Gastroesophageal sphincter (tissue), 4 donors: ENCODE data around the gene STAT1. TPM values are rescaled to one million over a fixed set of nuclear protein-coding genes. Genes with fewer than 3 reads are reported as not detected.

ENCODE experiments used
- ATAC-seq: fragments of 150-250 bp; one replicate; pipeline ENCODE4 v1.9.1; 2016; ENCODE audit warnings: mild to moderate bottlenecking, moderate library complexity
- H3K27ac ChIP-seq, 4 donors: fragments of 200-600 bp; sonication (generic) in 3 of 4; 1 replicate in 3 of 4; 2 replicates in 1 of 4; pipeline ENCODE4 v1.5.1; 2016 to 2019
- H3K27me3 ChIP-seq: fragments of 200-600 bp; sonication (generic); one replicate; pipeline ENCODE4 v1.5.1; 2019
- H3K36me3 ChIP-seq, 2 donors: fragments of 200-600 bp; sonication (generic); one replicate each; pipeline ENCODE4 v1.5.1; 2019; ENCODE audit warnings: control low read depth in 1 of 2
- H3K4me1 ChIP-seq, 3 donors: fragments of 200-600 bp; sonication (generic); 1 replicate in 2 of 3; 2 replicates in 1 of 3; pipeline ENCODE4 v1.5.1; 2016 to 2019; ENCODE audit warnings: control low read depth in 2 of 3
- H3K4me3 ChIP-seq, 2 donors: fragments of 200-600 bp; sonication (generic); one replicate each; pipeline ENCODE4 v1.5.1; 2019; ENCODE audit warnings: mild to moderate bottlenecking in 1 of 2, moderate library complexity in 1 of 2
- H3K9me3 ChIP-seq, 3 donors: fragments of 200-600 bp; sonication (generic); one replicate each; pipeline ENCODE4 v1.5.1; 2017 to 2019; ENCODE audit warnings: control low read depth in 2 of 3
- EP300 ChIP-seq: sonication (generic); formaldehyde crosslinking; IDR thresholded peaks from one replicate; pipeline ENCODE4 v1.6.1; 2017; ENCODE audit warnings: antibody characterized with exemption, mild to moderate bottlenecking
- POLR2A ChIP-seq, 2 donors: fragments of 450-650 bp; IDR thresholded peaks; one replicate each; pipeline ENCODE4 v1.6.1; 2017; ENCODE audit warnings: antibody characterized with exemption in 2 of 2, mild to moderate bottlenecking in 2 of 2, moderate library complexity in 1 of 2
- POLR2AphosphoS5 ChIP-seq: sonication (generic); formaldehyde crosslinking; IDR thresholded peaks from one replicate; pipeline ENCODE4 v1.6.1; 2017; ENCODE audit warnings: antibody characterized with exemption
- WGBS, 2 donors: methylation state at CpG; one replicate each; pipeline ENCODE4 v1.1.5; 2018; ENCODE audit warnings: low coverage in 1 of 2; 5-methylcytosine and 5-hydroxymethylcytosine counted together
- total RNA-seq, 4 donors: library from RNA; depleted of rRNA; stranded (reverse); fragments of >200 nt; gene quantifications; one replicate each; pipeline ENCODE4 v1.1.0, GENCODE V29; 2016
- TF ChIP-seq, protein P1 (sequence below), 4 experiments: fragments of 200-600 bp in 2 of 4; fragments of 450-650 bp in 2 of 4; sonication (generic) in 1 of 4; IDR thresholded peaks; one replicate each; pipeline ENCODE4 v1.5.1; 2017 to 2019; ENCODE audit warnings: antibody characterized with exemption in 4 of 4, mild to moderate bottlenecking in 2 of 4, moderate library complexity in 2 of 4

The STAT1 gene
- total RNA-seq, 4 donors from 2014 or later, result 47.0 to 59.9 (median 53.5) TPM

- ATAC-seq, result peak; percentile 85
- TF ChIP-seq, protein P1, sequence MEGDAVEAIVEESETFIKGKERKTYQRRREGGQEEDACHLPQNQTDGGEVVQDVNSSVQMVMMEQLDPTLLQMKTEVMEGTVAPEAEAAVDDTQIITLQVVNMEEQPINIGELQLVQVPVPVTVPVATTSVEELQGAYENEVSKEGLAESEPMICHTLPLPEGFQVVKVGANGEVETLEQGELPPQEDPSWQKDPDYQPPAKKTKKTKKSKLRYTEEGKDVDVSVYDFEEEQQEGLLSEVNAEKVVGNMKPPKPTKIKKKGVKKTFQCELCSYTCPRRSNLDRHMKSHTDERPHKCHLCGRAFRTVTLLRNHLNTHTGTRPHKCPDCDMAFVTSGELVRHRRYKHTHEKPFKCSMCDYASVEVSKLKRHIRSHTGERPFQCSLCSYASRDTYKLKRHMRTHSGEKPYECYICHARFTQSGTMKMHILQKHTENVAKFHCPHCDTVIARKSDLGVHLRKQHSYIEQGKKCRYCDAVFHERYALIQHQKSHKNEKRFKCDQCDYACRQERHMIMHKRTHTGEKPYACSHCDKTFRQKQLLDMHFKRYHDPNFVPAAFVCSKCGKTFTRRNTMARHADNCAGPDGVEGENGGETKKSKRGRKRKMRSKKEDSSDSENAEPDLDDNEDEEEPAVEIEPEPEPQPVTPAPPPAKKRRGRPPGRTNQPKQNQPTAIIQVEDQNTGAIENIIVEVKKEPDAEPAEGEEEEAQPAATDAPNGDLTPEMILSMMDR (IDR thresholded peaks at IDR 0.05), result no peak
- no peak for TF ChIP-seq EP300
- TF ChIP-seq POLR2AphosphoS5, result no peak
- TF ChIP-seq POLR2A (IDR thresholded peaks at IDR 0.05), result no peak
These were observed 33.9 kb downstream of the STAT1 start for GRCh38 chr2:190979906-190980629.

GRCh38 chr2:190978389-190979053 is 35.5 kb downstream of the STAT1 start:
- Histone ChIP-seq H3K27me3 (no peaks in the 10 kb centered on the region), H3K27ac (no peak overlapping the region), H3K36me3 (peaks cover 6 to 100% of the 10 kb centered on the region in 2 donors), H3K4me3 (no peak overlapping the region), H3K9me3 (no peaks in the 10 kb centered on the region), H3K4me1 (peaks cover 0 to 9% (median 0%) of the 10 kb centered on the region in 3 donors)
- no peak for TF ChIP-seq POLR2A (IDR thresholded peaks at IDR 0.05)
- TF ChIP-seq, protein P1 (IDR thresholded peaks at IDR 0.05), result no peak
- TF ChIP-seq POLR2AphosphoS5, result no peak
- no peak for TF ChIP-seq EP300
- ATAC-seq, result no peak
- WGBS, 2 donors, result 80 to 88% methylated on average over 8 to 15 of the region's 17 CpGs

More at GRCh38 chr2:190979906-190980629, 33.9 kb downstream of the STAT1 start:
- Histone ChIP-seq H3K36me3 (peaks cover 7 to 100% of the 10 kb centered on the region in 2 donors), H3K27me3 (no peaks in the 10 kb centered on the region), H3K4me3 (no peak overlapping the region), H3K4me1 (no peaks in the 10 kb centered on the region), H3K9me3 (no peaks in the 10 kb centered on the region), H3K27ac (peak overlapping the region in 3 of 4 donors; percentile 43 to 62 (median 45))
- WGBS, 2 donors, result 62 to 80% methylated on average over 1 to 7 of the region's 14 CpGs

DNA sequence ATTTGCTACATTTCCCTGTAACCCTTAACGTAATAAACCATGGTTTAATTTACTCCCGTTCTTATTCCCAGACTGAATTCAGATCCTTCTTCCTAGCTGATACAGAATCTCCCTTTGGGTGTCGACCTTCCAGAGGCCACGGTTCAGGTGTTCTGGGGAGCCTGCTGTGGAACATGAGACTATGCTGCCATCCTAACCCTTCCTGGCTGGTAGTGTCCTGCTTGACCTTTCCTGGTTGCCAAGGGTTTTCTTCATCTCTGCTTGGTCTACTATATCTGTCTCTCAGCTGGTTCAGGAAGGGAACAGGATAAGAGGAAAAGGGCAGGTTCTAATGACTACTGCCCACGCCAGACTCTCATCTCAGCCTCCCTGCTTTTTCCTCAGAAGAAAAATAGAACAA is 36.5 kb downstream of the STAT1 start:
- Histone ChIP-seq H3K9me3 (no peaks in the 10 kb centered on the region), H3K27ac (no peak overlapping the region), H3K4me1 (peaks cover 0 to 9% (median 0%) of the 10 kb centered on the region in 3 donors), H3K27me3 (no peaks in the 10 kb centered on the region), H3K36me3 (peaks cover 3 to 100% of the 10 kb centered on the region in 2 donors), H3K4me3 (no peak overlapping the region)
- no peak for TF ChIP-seq EP300
- no peak for TF ChIP-seq POLR2A (IDR thresholded peaks at IDR 0.05)
- TF ChIP-seq, protein P1 (IDR thresholded peaks at IDR 0.05), result no peak
- no peak for TF ChIP-seq POLR2AphosphoS5
- 97 to 100% methylated on average over 1 to 5 of the region's 5 CpGs for WGBS, 2 donors
- no peak for ATAC-seq

DNA sequence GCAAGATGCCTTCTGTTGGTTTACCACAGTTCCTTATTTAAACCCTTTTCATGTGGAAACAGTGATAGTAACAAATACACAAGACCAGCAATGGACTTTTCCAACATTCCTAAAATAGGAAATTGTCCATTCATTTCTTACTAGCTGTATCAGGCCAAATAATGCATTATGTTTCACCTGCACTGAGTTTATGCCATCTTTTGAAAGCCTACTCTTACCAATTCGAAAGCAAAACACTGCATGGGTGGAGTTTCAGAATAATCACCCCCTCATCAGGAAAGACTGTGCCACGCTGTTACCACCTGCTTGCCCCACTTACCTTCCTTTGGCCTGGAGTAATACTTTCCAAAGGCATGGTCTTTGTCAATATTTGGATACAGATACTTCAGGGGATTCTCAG is 37.5 kb downstream of the STAT1 start:
- TF ChIP-seq EP300 (no peak), POLR2AphosphoS5 (no peak), POLR2A (IDR thresholded peaks at IDR 0.05) (no peak)
- TF ChIP-seq, protein P1 (IDR thresholded peaks at IDR 0.05), result no peak
- H3K36me3 ChIP-seq, result peaks cover 3 to 100% of the 10 kb centered on the region in 2 donors
- whole genome bisulfite sequencing, 2 donors, result 86 to 97% methylated on average over 2 of the region's 2 CpGs
- peaks cover 0 to 9% (median 0%) of the 10 kb centered on the region in 3 donors for H3K4me1 ChIP-seq
- no peaks in the 10 kb centered on the region for H3K9me3 ChIP-seq
- no peaks in the 10 kb centered on the region for H3K27me3 ChIP-seq
- H3K4me3 ChIP-seq, result no peak overlapping the region
- ATAC-seq, result no peak
- no peak overlapping the region for H3K27ac ChIP-seq
